GM20431 (cell line): Measurements from ENCODE around the gene ADGRD2.

Experiments
- in situ Hi-C: fragments of 300-500 bp; cut with MseI, MboI; formaldehyde crosslinking; loops from one replicate; pipeline ENCODE4 v1.15.0; 2020; ENCODE audit warnings: low sequenced_read_pairs; ENCODE audit not compliant: unreplicated experiment

The ADGRD2 gene

GRCh38 chr9:124505006-124505900 lies 55.0 kb downstream of the ADGRD2 start:
- in situ Hi-C loops = no loop called here

DNA sequence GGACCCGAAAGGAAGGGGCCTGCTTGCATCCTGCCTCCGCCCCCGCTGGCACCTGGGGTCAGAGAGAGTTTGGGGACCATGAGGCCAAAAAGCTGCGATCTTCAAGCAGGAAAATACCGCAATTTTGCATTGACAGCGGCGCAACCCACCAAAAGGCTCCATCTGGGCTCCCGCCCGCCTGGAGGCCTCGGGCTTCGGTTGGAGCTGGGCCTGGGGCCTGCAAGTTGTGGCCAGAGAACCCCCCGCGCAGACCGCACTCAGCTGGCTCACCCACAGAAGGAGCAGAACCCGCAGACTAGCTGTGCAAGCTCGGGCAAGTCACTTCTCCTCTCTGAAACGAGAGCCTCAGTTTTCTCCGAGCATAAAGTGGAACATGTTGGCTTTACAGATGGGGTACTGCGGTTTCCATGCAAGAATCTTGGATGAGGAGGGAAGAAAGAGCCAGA lies 55.7 kb downstream of the ADGRD2 start:
- in situ Hi-C loops = no loop called here

GRCh38 chr9:124506433-124506832 lies 56.2 kb downstream of the ADGRD2 start:
- in situ Hi-C loops = no loop called here

DNA sequence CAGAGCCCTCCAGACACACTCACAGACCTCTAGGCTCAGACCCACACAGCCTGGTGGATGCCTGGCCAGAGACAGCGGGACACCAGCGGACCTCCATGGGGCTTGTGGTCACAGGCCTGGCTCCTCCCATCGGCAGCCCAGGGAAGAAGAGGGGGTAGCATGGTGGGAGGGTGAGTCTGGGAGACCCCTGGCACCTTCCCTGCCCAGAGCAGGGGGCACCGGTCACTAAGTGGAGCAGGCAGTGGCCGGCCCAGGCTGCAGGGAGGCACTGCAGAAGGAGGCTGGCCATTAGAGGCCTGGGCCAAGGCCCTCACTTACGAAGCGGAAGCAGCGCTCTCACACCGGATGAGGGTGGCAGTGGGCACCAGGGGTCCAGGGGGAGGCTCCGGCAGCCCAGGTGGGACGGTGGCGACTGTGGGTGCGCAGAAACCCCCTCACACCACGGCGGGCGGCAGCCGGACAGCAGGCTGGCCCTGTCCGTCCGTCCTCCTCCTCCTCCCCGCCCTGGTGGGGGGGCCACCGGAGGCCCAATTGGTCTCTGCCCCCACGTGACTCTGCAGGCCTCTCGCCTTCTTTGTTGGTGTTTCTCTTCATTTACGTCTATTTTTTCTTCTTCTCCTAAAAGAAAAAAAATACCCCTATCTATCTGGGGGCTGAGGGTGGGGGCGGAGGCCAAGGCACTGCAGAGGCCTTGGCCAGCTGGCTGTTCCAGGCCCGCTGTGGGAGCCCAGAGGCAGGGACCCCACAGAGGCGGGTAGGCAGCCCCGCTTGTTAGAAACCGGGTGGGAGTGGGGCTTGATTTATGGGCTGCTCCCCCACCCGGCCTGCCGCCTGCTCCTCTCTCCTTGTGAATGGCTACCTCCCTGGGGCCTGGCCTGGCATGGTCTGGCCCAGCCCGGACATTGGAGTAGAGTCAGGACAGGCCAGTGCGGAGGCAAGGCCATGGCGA lies 57.0 kb downstream of the ADGRD2 start, which contains the start of gene NR5A1:
Gene NR5A1, minus strand, starts transcription at position 469 of the 949 bp plus-strand sequence. CDS start 4,004 bp downstream, outside the sequence.
- in situ Hi-C loops = no loop called here

DNA sequence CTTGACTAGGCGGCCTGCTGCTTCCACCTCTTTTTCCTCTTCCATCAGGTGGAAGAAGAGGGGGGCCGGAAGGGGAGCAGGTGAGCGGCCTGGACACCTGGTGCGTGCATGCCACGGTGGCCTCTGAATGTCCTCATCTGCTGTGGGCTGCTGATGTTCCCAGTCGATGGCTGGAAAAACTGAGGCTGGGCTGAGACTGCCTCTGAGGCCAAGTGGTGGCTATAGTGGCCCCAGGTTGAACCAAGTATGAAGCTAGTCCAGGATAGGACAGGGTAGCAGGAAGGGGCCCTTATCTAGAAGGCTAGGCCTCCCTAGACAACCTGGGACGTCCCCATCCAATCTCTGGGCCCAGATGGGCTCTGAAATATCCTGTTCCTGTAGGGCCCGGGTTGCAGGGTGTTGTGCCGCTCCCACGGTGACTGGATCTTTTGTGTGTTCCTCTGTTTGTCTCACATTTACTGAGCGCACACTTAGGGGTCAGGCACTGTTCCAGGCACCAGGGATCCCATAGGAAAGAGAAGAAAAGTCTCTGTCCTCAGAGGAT lies 57.7 kb downstream of the ADGRD2 start:
- in situ Hi-C loops = no loop called here

GRCh38 chr9:124510650-124511425 lies 60.6 kb downstream of the ADGRD2 start:
- in situ Hi-C loops = no loop called here

- in situ Hi-C loops = no loop called here
Measured at GRCh38 chr9:124511426-124511840, 61.2 kb downstream of the ADGRD2 start.

- in situ Hi-C loops = no loop called here
Measured at GRCh38 chr9:124511891-124512805, 61.9 kb downstream of the ADGRD2 start.

- in situ Hi-C loops = no loop called here
Measured at GRCh38 chr9:124512806-124513204, 62.6 kb downstream of the ADGRD2 start.

GRCh38 chr9:124513376-124513994 lies 63.2 kb downstream of the ADGRD2 start:
- in situ Hi-C loops = no loop called here

GRCh38 chr9:124514125-124514524 lies 63.9 kb downstream of the ADGRD2 start:
- in situ Hi-C loops = no loop called here

DNA sequence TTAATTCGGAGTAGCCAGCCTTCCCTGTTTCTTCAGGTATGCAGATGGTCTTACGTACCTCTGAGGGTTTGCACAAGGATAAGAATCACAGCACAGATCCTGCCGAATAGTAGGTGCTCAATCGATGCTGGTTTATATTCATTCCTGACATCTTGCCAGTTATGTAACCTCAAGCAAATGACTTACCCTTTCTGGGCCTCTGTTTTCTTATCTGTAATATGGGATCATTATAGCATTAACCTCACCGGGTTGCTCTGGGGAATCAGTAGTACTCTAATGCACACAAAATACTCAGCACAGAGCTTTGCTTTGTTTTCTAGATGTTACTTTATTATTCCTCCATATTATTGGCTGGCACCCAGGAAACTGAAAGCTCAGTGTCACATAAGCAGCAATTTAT lies 64.6 kb downstream of the ADGRD2 start:
- in situ Hi-C loops = no loop called here

GRCh38 chr9:124517600-124517999 lies 67.3 kb downstream of the ADGRD2 start:
- in situ Hi-C loops = no loop called here

DNA sequence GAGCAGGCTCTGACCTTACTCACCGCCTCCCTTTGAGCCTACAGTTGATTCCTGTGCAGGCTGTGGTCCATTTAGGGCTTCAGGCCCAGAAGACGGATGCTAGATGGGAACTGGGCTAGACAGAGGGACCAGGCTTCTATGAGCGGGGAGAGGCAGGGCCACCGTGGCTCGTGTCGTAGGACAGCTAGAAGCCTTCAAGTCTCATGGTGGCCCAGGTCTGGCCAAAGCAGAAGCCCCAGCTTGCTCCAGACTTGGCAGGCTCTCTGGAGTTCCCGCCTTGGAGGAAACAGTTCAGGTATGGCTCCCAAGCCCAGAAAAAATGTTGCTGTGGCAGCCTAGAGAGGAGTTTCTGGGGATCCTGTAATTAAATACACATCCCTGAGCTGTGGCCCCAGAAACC lies 67.9 kb downstream of the ADGRD2 start:
- in situ Hi-C loops = no loop called here

GRCh38 chr9:124520206-124520596 lies 70.0 kb downstream of the ADGRD2 start:
- in situ Hi-C loops = no loop called here

GRCh38 chr9:124521142-124521541 lies 70.9 kb downstream of the ADGRD2 start:
- in situ Hi-C loops = no loop called here

- in situ Hi-C loops = no loop called here
Measured at GRCh38 chr9:124522121-124523098, 72.2 kb downstream of the ADGRD2 start.
